Thyroid gland (tissue), 4 donors: ENCODE results near the gene IRAK3.

Experiments
- CTCF ChIP-seq, 6 experiments: fragments of 200-600 bp in 3 of 6; fragments of 450-650 bp in 3 of 6; sonication (generic) in 3 of 6; IDR thresholded peaks; one replicate each; pipeline ENCODE4 v1.5.1; 2016 to 2019; ENCODE audit warnings: antibody characterized with exemption in 6 of 6, mild to moderate bottlenecking in 2 of 6, inconsistent platforms in 1 of 6, moderate library complexity in 1 of 6
- POLR2A ChIP-seq, 2 donors: fragments of 450-650 bp; IDR thresholded peaks; one replicate each; pipeline ENCODE4 v1.6.1; 2017; ENCODE audit warnings: antibody characterized with exemption in 2 of 2, mild to moderate bottlenecking in 2 of 2, moderate library complexity in 1 of 2

- TF ChIP-seq CTCF (IDR thresholded peaks at IDR 0.05) (no peak), POLR2A (IDR thresholded peaks at IDR 0.05) (no peak)
Measured at GRCh38 chr12:66190519-66191370, 1.7 kb downstream of the IRAK3 start.
